CD4-positive, alpha-beta T cell treated with Interleukin-4 for 4 hours (primary cell): Measurements from ENCODE around the gene FBRSL1.
"Not testable (repeated sequence)": the region's sequence is repeated elsewhere in the genome, so short reads cannot be mapped to it uniquely, and the experiment has no call there.

Source experiments
- DNase-seq: peaks from one replicate; pipeline ENCODE4 v3.0.0-alpha.2; 2020

The FBRSL1 gene

GRCh38 chr12:132489602-132490266 lies at the start of gene FBRSL1:
TSS of gene FBRSL1 (plus strand) at chr12:132490151.
- peak; percentile 89 for DNase-seq

- DNase-seq: not testable (repeated sequence)
Observed at GRCh38 chr12:132440420-132440819, 49.5 kb upstream of the FBRSL1 start.

DNA sequence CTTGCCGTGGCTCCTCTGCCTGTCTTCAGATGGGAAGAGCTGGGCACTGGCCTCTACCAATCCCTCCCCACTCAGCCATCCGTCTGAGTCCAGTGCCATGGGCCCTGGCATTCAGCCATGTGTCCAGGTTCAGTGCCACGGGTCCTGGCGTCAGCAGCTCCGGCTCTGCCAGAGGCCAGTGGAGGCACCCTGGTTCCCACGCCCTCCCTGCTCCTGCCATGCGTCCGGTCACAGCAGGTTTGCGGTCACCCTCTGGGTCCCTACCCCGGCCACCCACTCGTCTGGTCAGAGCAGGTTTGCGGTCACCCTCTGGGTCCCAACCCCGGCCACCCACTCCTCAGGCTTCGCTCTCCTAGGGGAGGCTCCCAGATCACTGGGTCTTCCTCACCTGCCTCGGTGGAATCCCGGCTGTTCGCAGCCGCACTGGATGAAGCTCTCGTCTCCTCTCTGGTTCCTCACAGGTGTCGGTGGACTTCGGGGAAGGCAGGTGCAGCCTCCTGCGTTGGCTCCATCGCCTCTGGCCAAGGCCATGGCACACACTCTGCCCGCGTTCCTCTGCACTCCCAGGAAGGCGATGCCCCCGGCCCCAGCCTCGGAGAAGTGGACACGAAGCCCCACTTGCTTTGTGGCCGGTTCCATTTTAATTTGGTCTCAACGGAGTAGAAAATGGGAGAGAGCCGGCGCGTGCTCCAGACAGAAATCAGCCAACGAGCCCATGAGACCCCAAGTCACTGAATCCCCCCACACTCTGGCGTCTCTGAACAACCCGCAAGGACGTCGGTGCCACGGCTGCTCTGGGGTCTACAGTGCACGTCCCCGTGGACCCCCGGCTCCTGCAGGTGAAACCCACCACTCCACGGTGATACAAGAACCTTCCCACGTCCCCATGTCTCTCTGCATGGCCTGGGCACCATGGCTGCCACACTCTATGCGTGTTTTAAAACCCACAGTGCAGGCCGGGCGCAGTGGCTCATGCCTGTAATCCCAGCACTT lies 47.8 kb upstream of the FBRSL1 start:
- DNase-seq: no peak

DNA sequence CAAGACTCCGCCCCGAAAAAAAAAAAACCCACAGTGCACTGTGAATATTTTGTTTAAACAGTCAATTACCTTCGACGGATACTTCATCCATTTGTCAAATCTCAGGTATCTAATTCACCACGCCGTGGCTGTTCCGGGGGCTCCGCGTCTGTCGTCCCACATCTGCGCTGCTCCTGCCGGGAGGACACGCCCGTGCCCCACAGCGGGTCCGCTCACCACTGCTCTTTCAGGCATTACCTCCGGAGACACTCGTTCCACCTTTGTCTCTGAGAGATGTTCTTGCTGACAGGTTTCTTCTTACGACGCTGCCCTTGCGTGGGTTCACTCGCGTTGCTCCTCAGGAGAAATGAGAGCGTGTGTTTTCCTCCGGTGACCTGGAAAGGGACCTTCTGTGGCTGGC lies 46.9 kb upstream of the FBRSL1 start:
- no peak for DNase-seq

DNA sequence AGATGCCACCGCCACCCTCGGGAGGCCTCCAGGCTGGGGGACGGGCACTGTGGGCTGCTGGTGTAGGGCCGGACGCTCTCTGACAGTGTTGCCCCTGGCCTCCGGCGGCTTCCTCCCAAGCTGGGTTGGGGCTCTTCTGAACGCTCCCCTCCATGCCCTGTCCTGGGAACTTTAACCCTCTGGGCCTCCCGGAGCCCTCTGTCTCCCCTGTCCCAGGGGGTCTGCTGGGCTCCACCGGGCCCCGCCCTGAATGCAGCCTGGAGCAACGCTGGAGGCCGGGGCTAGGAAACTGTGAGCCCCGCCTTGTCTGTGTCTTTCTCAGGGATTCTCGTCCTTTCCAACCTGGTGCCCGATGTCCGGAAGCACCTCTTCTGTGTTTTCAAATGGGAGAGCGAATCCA lies 45.7 kb upstream of the FBRSL1 start:
- DNase-seq: no peak

DNA sequence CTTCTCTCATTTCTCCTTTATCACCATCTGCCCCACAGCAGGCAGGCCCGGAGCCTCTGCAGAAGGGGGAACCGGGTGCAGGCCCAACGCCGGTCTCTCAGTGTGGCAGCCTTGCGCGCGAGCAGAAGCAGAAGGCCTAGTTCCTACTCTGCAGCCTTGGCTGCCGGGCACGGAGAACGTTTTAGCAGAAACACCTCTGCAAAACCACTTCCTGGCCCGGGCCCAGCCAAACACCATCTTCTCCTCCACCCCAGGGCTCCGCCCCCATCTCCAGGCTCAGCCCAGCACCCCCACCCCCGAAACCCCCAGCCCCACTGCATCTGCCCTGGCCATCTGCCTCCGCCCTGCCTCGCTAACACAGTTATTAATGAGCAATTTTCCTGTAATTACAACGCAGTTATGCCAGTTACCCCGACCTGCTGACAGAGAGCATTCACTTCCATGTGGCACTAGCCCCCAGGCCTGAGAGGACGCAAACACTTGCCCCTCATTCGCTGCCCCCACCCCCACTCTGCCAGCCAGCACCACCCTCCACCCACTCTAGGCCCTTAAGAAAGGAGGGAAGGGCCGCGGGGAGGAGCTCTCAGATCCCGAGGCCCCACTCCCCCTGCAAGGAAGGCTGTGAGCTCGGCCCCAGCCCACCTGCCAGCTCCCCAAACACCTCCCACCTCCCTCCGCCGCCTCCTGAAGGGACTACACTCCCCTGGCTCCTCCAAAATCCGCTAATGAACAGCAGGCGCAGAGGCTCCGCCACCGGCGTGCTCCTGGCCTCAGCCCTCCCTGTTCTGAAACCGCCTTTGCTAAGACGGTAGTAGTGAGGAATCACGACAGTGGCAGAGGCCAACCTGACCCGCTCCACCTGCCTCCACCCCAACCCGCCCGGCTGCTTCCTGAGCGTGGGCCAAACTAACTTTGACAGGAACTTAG lies 44.7 kb upstream of the FBRSL1 start:
- DNase-seq: peak; percentile 84

DNA sequence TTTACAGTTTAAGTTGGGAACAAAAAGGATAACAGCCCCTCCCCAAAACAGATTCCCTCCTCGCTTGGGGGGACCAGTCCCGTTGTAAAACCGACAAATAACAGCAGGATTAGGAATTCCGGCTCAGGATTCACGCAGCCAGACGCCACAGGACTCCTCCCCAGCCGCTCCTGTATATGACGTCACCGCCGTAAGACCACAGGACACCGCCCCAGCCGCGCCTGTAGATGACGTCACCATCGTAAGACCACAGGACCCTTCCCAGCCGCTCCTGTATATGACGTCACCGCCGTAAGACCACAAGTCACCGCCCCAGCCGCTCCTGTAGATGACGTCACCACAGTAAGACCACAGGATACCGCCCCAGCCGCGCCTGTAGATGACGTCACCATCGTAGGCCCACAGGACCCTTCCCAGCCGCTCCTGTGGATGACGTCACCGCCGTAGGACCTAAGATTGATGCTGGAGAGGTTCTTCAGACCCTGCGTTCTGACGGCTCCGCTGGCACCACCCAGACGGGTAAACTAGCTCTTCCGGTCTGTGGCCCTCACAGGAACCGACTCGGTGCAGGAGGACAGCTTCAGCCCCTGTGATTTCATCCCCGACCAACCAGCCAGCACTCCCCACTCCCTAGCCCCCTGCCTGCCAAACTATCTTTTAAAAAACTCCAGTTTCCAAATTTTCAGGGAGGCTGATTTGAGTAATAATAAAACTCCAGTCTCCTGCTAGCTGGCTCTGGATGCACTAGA lies 43.9 kb upstream of the FBRSL1 start:
- peak; percentile 79 for DNase-seq

GRCh38 chr12:132446633-132447326 lies 43.2 kb upstream of the FBRSL1 start:
- DNase-seq: no peak

- no peak for DNase-seq
Observed at GRCh38 chr12:132447327-132447720, 42.6 kb upstream of the FBRSL1 start.

GRCh38 chr12:132447731-132448462 lies 42.1 kb upstream of the FBRSL1 start:
- DNase-seq: no peak

- DNase-seq: no peak
Observed at GRCh38 chr12:132448463-132448820, 41.5 kb upstream of the FBRSL1 start.

DNA sequence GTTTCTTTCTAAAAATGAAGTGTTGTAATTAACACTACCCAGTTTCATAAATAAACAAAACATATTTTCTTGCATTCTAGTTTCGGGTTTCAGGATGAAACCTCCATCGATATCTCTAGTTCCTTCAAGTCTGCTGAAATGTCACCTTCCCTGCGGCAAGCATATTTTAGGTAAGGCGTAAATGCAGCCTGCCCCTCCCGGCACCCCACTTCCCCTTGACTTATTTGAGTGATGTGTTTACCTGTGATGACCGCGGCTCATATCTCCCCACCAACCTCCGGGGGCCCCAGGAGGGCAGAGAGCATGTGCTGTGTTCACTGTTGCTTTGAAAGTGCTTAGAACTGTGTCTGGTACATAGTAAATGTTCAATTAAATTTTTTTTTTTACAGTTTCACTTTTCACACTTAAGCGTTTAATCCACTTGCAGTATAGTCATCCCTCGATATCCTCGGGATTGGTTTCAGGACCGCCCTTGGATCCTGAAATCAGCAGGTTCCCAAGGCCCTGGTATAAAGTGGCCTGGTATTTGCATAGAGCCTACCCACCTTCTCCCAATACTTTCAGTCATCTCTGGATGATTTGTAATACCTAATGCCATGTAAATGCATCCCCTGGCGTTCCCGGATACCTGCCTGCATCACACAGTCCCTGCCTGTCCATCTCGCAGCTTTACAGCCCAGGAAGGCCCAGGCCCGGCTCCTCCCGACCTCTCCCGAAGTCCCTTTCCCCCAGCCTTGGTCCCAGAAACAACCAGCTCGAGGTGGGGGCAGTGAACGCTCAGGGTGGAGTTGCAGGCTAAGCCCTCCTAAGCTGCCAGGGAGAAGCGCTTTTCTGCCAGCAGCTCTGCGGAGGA lies 40.2 kb upstream of the FBRSL1 start:
- peak; percentile 21 for DNase-seq

- no peak for DNase-seq
Observed at GRCh38 chr12:132450418-132451171, 39.4 kb upstream of the FBRSL1 start.

DNA sequence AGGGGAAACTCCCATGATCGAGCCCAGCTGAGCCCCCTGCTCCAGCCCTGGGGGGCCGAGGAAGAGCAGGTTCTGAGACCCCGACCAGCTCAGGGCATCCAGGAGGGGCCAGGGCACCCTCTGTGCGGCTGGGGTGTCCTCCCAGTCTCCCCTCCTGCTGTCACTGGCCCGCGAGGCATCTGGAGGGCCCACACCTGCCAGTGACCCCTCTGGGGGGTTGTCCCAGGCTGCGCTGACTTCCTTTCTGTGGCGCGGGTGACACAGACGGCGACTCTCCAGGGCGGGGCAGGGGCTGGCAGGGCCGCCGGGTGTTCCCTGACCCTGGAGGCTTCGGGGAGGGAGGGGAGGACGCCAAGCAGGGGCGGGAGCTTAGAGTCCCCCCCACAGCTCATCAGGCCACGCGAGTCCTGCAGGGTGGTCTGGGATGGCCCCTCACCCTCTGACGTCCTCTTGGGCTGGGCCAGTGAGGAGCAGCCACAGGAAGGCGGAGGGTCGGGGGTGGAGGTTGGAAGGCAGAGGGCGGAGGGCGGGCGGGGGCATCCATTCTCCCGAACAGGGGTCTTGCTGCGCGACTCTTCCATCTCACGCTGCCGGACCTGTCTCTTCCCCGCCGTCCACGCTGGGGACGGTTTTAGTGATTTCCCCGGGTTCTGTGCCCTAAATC lies 38.6 kb upstream of the FBRSL1 start:
- no peak for DNase-seq

DNA sequence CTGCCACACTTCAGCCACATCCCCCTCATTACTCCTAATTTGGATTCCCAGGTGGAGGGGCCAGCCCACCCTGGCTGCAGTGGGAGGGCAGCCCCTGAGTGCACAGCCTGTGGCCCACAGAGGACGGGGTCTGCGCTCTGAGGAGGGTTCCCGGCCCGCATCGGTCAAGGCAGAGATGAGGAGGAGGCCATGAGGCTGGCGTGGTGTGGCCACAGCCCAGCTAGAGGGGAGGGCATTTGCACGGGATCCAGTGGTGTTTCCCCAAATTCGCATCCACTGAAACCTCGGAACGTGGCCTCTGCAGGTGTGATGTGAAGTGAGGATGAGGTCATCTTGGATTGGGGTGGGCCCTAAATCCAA lies 38.1 kb upstream of the FBRSL1 start:
- DNase-seq: no peak

DNA sequence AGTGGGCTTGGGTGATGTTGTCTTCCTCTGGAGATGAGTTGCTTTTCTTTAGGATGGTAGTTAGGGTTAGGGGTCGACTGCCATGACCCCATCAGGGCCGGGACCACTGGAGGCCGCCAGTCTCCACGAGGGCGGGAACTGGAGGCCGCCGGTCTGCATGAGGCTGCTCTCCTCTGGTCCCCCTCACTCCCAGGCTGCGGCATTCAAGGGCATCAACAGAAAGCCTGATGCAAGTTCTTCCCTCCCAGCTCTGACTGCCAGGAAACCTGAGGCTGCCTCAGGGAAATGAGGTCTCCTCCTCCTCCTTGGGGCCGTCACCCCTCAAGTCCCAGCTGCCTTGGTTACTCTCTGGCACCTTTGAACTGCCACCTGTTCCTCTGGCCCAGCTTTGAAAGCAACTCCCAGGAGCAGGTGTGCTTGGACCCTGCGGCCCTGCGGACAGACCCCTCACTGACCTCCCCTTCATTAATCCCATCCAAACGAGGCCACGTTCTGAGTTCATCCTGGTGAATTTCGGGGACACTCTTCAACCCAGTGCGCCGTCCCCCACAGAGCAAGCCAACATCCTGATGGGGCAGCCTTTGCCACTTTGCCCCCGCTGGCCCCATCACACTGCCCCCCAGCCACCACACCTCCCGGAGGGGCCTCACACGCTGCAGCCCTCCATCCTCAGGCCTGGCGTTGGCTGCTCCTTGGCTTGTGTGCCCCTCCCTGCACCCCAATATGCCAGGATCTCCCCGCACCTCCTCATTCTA lies 37.2 kb upstream of the FBRSL1 start:
- DNase-seq: no peak

- no peak for DNase-seq
Observed at GRCh38 chr12:132453361-132454192, 36.4 kb upstream of the FBRSL1 start.
